ENCODE results near the gene TNIK.

TNIK gene

GRCh38 chr3:171126478-171127209 is 333.6 kb downstream of the TNIK start:
- no peak overlapping the region for H3K4me2 ChIP-seq (ENCODE audit: low read depth, low read length, poor library complexity, severe bottlenecking)
- peaks cover 74% of the 10 kb centered on the region for H3K36me3 ChIP-seq (ENCODE audit: insufficient read depth, low read length)
- H3K9ac ChIP-seq (ENCODE audit: low read depth, low read length, poor library complexity, severe bottlenecking): no peak overlapping the region
- H4K20me1 ChIP-seq (ENCODE audit: insufficient read depth, low read length, poor library complexity, severe bottlenecking): no peaks in the 10 kb centered on the region
- no peaks in the 10 kb centered on the region for H3K27me3 ChIP-seq (ENCODE audit: insufficient read depth, low read length, poor library complexity, severe bottlenecking)
- no peak overlapping the region for H3K4me3 ChIP-seq (ENCODE audit: low read length, poor library complexity, severe bottlenecking)
- H3K9me2 ChIP-seq (replicated peaks; ENCODE audit: low read depth, low read length): no peaks in the 10 kb centered on the region
- H3F3A ChIP-seq (ENCODE audit: low read depth): no peaks in the 10 kb centered on the region
- TF ChIP-seq EZH2phosphoT487 (IDR thresholded peaks at IDR 0.05; ENCODE audit: borderline replicate concordance) (no peak), CTCF (conservative IDR thresholded peaks at IDR 0.05; ENCODE audit: low read length) (no peak)
- no peaks in the 10 kb centered on the region for H3K79me2 ChIP-seq (ENCODE audit: insufficient read depth, low read length)
- H3K9me3 ChIP-seq (ENCODE audit: insufficient read depth, low read depth, low read length): no peaks in the 10 kb centered on the region
- no peaks in the 10 kb centered on the region for H3K4me1 ChIP-seq (ENCODE audit: insufficient read depth, low read length, poor library complexity, severe bottlenecking)
- no peak overlapping the region for H2AFZ ChIP-seq (ENCODE audit: low read length)

- Histone ChIP-seq H2AFZ (ENCODE audit: low read length) (no peak overlapping the region), H3K9me2 (replicated peaks; ENCODE audit: low read depth, low read length) (no peaks in the 10 kb centered on the region), H3K4me1 (ENCODE audit: insufficient read depth, low read length, poor library complexity, severe bottlenecking) (no peaks in the 10 kb centered on the region), H3K4me3 (ENCODE audit: low read length, poor library complexity, severe bottlenecking) (no peak overlapping the region), H3K4me2 (ENCODE audit: low read depth, low read length, poor library complexity, severe bottlenecking) (no peak overlapping the region), H3K9ac (ENCODE audit: low read depth, low read length, poor library complexity, severe bottlenecking) (no peak overlapping the region), H3K79me2 (ENCODE audit: insufficient read depth, low read length) (no peaks in the 10 kb centered on the region), H4K20me1 (ENCODE audit: insufficient read depth, low read length, poor library complexity, severe bottlenecking) (no peaks in the 10 kb centered on the region), H3K36me3 (ENCODE audit: insufficient read depth, low read length) (peaks cover 84% of the 10 kb centered on the region), H3F3A (ENCODE audit: low read depth) (no peaks in the 10 kb centered on the region), H3K27me3 (ENCODE audit: insufficient read depth, low read length, poor library complexity, severe bottlenecking) (no peaks in the 10 kb centered on the region), H3K9me3 (ENCODE audit: insufficient read depth, low read depth, low read length) (no peaks in the 10 kb centered on the region)
- TF ChIP-seq EZH2phosphoT487 (IDR thresholded peaks at IDR 0.05; ENCODE audit: borderline replicate concordance): no peak
- no peak for TF ChIP-seq CTCF (conservative IDR thresholded peaks at IDR 0.05; ENCODE audit: low read length)
Measured at GRCh38 chr3:171125010-171125409, 335.2 kb downstream of the TNIK start.

- H3K79me2 ChIP-seq (ENCODE audit: insufficient read depth, low read length): no peaks in the 10 kb centered on the region
- no peaks in the 10 kb centered on the region for H4K20me1 ChIP-seq (ENCODE audit: insufficient read depth, low read length, poor library complexity, severe bottlenecking)
- no peaks in the 10 kb centered on the region for H3K9me3 ChIP-seq (ENCODE audit: insufficient read depth, low read depth, low read length)
- H3K4me1 ChIP-seq (ENCODE audit: insufficient read depth, low read length, poor library complexity, severe bottlenecking): no peaks in the 10 kb centered on the region
- TF ChIP-seq CTCF (conservative IDR thresholded peaks at IDR 0.05; ENCODE audit: low read length) (no peak), EZH2phosphoT487 (IDR thresholded peaks at IDR 0.05; ENCODE audit: borderline replicate concordance) (no peak)
- no peak overlapping the region for H3K4me2 ChIP-seq (ENCODE audit: low read depth, low read length, poor library complexity, severe bottlenecking)
- no peaks in the 10 kb centered on the region for H3F3A ChIP-seq (ENCODE audit: low read depth)
- H3K36me3 ChIP-seq (ENCODE audit: insufficient read depth, low read length): peaks cover 87% of the 10 kb centered on the region
- H3K27me3 ChIP-seq (ENCODE audit: insufficient read depth, low read length, poor library complexity, severe bottlenecking): no peaks in the 10 kb centered on the region
- no peaks in the 10 kb centered on the region for H3K9me2 ChIP-seq (replicated peaks; ENCODE audit: low read depth, low read length)
- H3K4me3 ChIP-seq (ENCODE audit: low read length, poor library complexity, severe bottlenecking): no peak overlapping the region
- H2AFZ ChIP-seq (ENCODE audit: low read length): no peak overlapping the region
- H3K9ac ChIP-seq (ENCODE audit: low read depth, low read length, poor library complexity, severe bottlenecking): no peak overlapping the region
Measured at GRCh38 chr3:171123915-171124314, 336.3 kb downstream of the TNIK start.

All from Loucy (cell line).